ENCODE results near the gene LAMA3. TPM values are rescaled to one million over a fixed set of nuclear protein-coding genes. Genes with fewer than 3 reads are reported as not detected.

LAMA3 gene
- total and polyA plus RNA-seq, 2 of the 13 experiments (the other 11 are each of a cell fraction or from before 2014, with no cell fraction given), result 0.45 to 2.2 TPM

- TF ChIP-seq AHDC1 (CRISPR knock-in tag; IDR thresholded peaks at IDR 0.05; ENCODE audit: borderline replicate concordance) (no peak), KLF12 (CRISPR knock-in tag; IDR thresholded peaks at IDR 0.05; ENCODE audit: borderline replicate concordance) (no peak), KAT8 (CRISPR knock-in tag; IDR thresholded peaks at IDR 0.05) (no peak), ZNF788 (CRISPR knock-in tag; IDR thresholded peaks at IDR 0.05; ENCODE audit: borderline replicate concordance) (no peak), PRPF4 (IDR thresholded peaks at IDR 0.05; ENCODE audit: low read depth, low read length, poor library complexity, severe bottlenecking) (no peak), GFI1 (CRISPR knock-in tag; IDR thresholded peaks at IDR 0.05; ENCODE audit: borderline replicate concordance) (no peak), FOXC1 (CRISPR knock-in tag; IDR thresholded peaks at IDR 0.05; ENCODE audit: borderline replicate concordance) (no peak), ZNF737 (CRISPR knock-in tag; IDR thresholded peaks at IDR 0.05; ENCODE audit: borderline replicate concordance) (no peak), ZNF331 (CRISPR knock-in tag; IDR thresholded peaks at IDR 0.05) (no peak), SIN3B (IDR thresholded peaks at IDR 0.05; ENCODE audit: low read length) (no peak), THAP9 (CRISPR knock-in tag; IDR thresholded peaks at IDR 0.05; ENCODE audit: borderline replicate concordance) (no peak), TAF1 (CRISPR knock-in tag; IDR thresholded peaks at IDR 0.05) (no peak)
Observed at GRCh38 chr18:23738151-23738550, 48.9 kb downstream of the LAMA3 start (continued).
